SU-DHL-6 (cell line): Measurements from ENCODE around the gene SNAP23.

Experiments used
- H2AFZ ChIP-seq: fragments of 200-600 bp; sonication (generic); 2 replicates; pipeline ENCODE4 v1.6.1; 2014; ENCODE audit warnings: low read depth, mild to moderate bottlenecking, moderate library complexity, mixed read lengths, antibody characterized with exemption, low read length; ENCODE audit not compliant: severe bottlenecking
- H3F3A ChIP-seq: fragments of 200-600 bp; shearing (Covaris generic); 2 replicates; pipeline ENCODE4 v1.6.0; 2016; ENCODE audit warnings: antibody characterized with exemption, mild to moderate bottlenecking; ENCODE audit not compliant: insufficient read depth
- H3K27ac ChIP-seq: fragments of 200-600 bp; sonication (generic); 2 replicates; pipeline ENCODE4 v1.5.1; 2016; ENCODE audit warnings: low read depth, mild to moderate bottlenecking, low read length, moderate library complexity, mixed read lengths
- H3K27me3 ChIP-seq: fragments of 200-600 bp; sonication (generic), shearing (Covaris generic); 2 replicates; pipeline ENCODE4 v1.6.0; 2014; ENCODE audit warnings: mild to moderate bottlenecking, low read length
- H3K36me3 ChIP-seq: fragments of 200-600 bp; sonication (generic); 2 replicates; pipeline ENCODE4 v1.6.1; 2014; ENCODE audit warnings: mild to moderate bottlenecking, low read length, mixed read lengths
- H3K4me2 ChIP-seq: fragments of 300-600, 200-600 bp; shearing (Covaris generic), sonication (generic); 2 replicates; pipeline ENCODE4 v1.6.0; 2014; ENCODE audit warnings: low read length, low read depth, mild to moderate bottlenecking; ENCODE audit not compliant: poor library complexity, severe bottlenecking
- H3K4me3 ChIP-seq: fragments of 200-600 bp; sonication (generic); 2 replicates; pipeline ENCODE4 v1.5.1; 2014; ENCODE audit warnings: antibody characterized with exemption, low read length, mild to moderate bottlenecking, mixed read lengths; ENCODE audit not compliant: insufficient read depth, poor library complexity, severe bottlenecking
- H3K79me2 ChIP-seq: fragments of 200-600 bp; sonication (generic); 2 replicates; pipeline ENCODE4 v1.6.1; 2014; ENCODE audit warnings: mild to moderate bottlenecking, low read length, moderate library complexity; ENCODE audit not compliant: insufficient read depth
- H3K9ac ChIP-seq: fragments of 200-600 bp; sonication (generic); 2 replicates; pipeline ENCODE4 v1.7.0; 2014; ENCODE audit warnings: mild to moderate bottlenecking, low read length
- H3K9me2 ChIP-seq: fragments of 200-600 bp; sonication (generic); replicated peaks from 2 replicates; pipeline ENCODE4 v1.6.1; 2014; ENCODE audit warnings: low read length; ENCODE audit not compliant: insufficient read depth
- H3K9me3 ChIP-seq: fragments of 200-600 bp; sonication (generic); 2 replicates; pipeline ENCODE4 v1.6.1; 2014; ENCODE audit warnings: low read length, mixed read lengths; ENCODE audit not compliant: insufficient read depth
- H4K20me1 ChIP-seq: fragments of 200-600 bp; sonication (generic); 2 replicates; pipeline ENCODE4 v1.6.1; 2014; ENCODE audit warnings: low read depth, mild to moderate bottlenecking, antibody characterized with exemption, low read length, moderate library complexity, mixed read lengths
- EZH2phosphoT487 ChIP-seq: fragments of 200-600 bp; sonication (generic), shearing (Covaris generic); conservative IDR thresholded peaks from 2 replicates; pipeline ENCODE4 v1.6.1; 2018; ENCODE audit warnings: mild to moderate bottlenecking, antibody characterized with exemption, low read length, moderate library complexity, mixed read lengths
- TF ChIP-seq, protein P1 (sequence below): fragments of 200-600 bp; sonication (generic); IDR thresholded peaks from one replicate; pipeline ENCODE4 v1.5.1; 2017; ENCODE audit warnings: antibody characterized with exemption, mild to moderate bottlenecking, low read length, moderate library complexity; ENCODE audit not compliant: insufficient read depth, poor library complexity, severe bottlenecking

The SNAP23 gene

DNA sequence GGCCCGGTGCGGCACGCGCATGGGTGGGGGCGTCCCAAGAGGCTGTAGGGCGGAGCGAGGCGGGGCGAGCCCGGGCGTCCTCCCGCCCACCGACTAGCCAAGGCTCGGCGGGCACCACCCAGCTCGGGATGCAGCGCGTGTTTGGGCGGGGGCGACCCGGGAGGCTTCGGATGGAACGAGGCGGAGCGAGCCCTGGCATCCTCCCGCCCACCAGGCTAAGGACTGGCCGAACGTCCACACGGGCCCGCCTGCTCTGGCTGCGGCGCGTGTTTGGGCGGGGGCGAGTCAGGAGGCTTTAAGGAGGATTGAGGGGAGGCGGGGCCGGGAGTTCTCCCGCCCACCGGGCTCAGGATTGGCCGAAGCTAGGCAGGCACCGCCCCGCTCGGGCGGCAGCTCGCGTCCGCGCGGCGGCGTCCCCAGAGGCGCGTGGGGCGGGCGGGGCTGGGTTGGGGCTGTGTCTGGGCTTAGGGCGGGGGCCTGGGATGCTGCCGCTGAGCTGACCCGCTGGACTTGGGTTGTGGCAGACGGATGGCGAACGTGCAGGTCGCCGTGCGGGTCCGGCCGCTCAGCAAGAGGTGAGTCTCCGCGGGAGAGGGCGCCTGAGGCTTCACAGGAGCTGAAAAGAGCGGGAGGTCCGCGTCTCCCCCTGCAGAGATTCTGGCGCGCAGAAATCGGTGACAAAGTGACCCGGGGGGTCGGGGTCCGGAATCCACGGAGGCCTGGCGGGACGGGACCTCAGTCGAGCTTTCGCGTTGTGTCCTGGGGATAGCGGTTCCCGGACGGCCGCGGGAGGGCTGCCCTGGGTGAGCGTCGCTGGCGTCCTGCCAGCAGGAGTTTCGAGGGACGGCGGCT, 80.0 kb downstream of the SNAP23 start, which contains the start of gene STARD9:
Gene STARD9 (plus strand): TSS at position 419 of the 852 bp plus-strand sequence. CDS start 110 bp downstream, at position 529.
- TF ChIP-seq EZH2phosphoT487, result no peak
- TF ChIP-seq, protein P1, sequence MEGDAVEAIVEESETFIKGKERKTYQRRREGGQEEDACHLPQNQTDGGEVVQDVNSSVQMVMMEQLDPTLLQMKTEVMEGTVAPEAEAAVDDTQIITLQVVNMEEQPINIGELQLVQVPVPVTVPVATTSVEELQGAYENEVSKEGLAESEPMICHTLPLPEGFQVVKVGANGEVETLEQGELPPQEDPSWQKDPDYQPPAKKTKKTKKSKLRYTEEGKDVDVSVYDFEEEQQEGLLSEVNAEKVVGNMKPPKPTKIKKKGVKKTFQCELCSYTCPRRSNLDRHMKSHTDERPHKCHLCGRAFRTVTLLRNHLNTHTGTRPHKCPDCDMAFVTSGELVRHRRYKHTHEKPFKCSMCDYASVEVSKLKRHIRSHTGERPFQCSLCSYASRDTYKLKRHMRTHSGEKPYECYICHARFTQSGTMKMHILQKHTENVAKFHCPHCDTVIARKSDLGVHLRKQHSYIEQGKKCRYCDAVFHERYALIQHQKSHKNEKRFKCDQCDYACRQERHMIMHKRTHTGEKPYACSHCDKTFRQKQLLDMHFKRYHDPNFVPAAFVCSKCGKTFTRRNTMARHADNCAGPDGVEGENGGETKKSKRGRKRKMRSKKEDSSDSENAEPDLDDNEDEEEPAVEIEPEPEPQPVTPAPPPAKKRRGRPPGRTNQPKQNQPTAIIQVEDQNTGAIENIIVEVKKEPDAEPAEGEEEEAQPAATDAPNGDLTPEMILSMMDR, result no peak
- H3K4me3 ChIP-seq, result peak within 1 kb of the TSS; percentile 89
- peaks cover 8% of the 10 kb centered on the region for H3F3A ChIP-seq
- H3K9ac ChIP-seq, result peak within 1 kb of the TSS; percentile 77
- no peaks in the 10 kb centered on the region for H3K79me2 ChIP-seq
- peak within 1 kb of the TSS; percentile 98 for H2AFZ ChIP-seq
- no peak within 1 kb of the TSS for H3K27ac ChIP-seq
- peak within 1 kb of the TSS; percentile 70 for H3K4me2 ChIP-seq
- no peaks in the 10 kb centered on the region for H3K36me3 ChIP-seq
- no peaks in the 10 kb centered on the region for H3K27me3 ChIP-seq
- no peaks in the 10 kb centered on the region for H3K9me3 ChIP-seq
- no peaks in the 10 kb centered on the region for H3K9me2 ChIP-seq
- no peaks in the 10 kb centered on the region for H4K20me1 ChIP-seq

DNA sequence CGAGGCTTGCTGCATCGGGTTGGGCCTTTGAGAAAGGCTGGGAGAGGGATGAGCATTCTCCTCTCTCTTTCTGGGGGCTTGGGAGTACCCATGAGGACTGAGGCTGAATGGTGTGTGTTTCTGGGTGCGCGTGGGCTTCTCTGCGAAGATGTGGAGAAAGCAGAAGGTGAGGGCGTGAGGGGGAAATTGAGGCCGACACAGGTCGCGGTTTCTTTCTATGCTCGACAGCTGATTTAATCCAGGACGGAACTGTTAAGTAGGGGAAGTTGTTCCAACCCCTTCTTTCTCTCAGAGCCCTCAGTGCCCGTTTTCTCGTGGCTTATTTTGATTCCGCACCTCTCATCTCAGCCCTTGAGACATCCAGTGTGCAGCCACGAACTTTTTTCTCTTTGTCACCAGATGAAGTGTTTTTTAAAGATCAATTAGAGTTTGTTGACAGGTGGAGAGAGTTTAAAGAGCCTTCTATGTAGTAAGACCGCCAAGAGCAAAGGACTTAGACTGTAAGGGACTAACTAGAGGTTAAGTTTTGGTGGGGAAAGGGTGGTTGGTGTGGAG, 80.7 kb downstream of the SNAP23 start:
- TF ChIP-seq, protein P1, result no peak
- TF ChIP-seq EZH2phosphoT487, result no peak
- H3K9me2 ChIP-seq, result no peaks in the 10 kb centered on the region
- H3K4me3 ChIP-seq, result peak overlapping the region; percentile 89
- peak overlapping the region; percentile 98 for H2AFZ ChIP-seq
- no peaks in the 10 kb centered on the region for H3K79me2 ChIP-seq
- no peaks in the 10 kb centered on the region for H3K27me3 ChIP-seq
- no peaks in the 10 kb centered on the region for H3K9me3 ChIP-seq
- peak overlapping the region; percentile 70 for H3K4me2 ChIP-seq
- peaks cover 8% of the 10 kb centered on the region for H3F3A ChIP-seq
- peak overlapping the region; percentile 77 for H3K9ac ChIP-seq
- H3K36me3 ChIP-seq, result no peaks in the 10 kb centered on the region
- no peaks in the 10 kb centered on the region for H4K20me1 ChIP-seq
- no peak overlapping the region for H3K27ac ChIP-seq

DNA sequence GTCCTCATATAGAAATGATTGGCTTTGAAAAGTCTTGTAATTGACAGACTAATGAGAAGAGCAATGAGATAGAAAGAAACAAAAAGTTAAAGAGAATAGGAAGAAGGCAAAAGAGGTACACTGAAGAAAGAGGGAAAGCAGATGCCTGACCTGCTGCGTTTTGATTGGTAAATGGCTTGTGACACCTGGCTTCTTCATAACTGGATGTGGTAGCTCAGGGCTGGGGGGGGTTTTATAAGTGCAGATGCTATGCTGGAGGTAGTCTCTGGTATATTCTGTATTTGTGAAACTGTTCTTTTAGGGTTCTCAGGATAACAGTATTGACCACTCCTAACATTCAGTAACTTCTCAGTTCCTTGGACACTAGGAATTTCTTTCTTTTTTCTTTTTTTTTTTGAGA, 81.3 kb downstream of the SNAP23 start:
- peak overlapping the region; percentile 77; the same call in 1 of the 2 replicates for H3K9ac ChIP-seq
- no peaks in the 10 kb centered on the region for H3K9me3 ChIP-seq
- H3K4me2 ChIP-seq, result peak overlapping the region; percentile 70
- no peak overlapping the region for H2AFZ ChIP-seq
- no peaks in the 10 kb centered on the region for H3K9me2 ChIP-seq
- H3K36me3 ChIP-seq, result no peaks in the 10 kb centered on the region
- no peak for TF ChIP-seq EZH2phosphoT487
- TF ChIP-seq, protein P1, result no peak
- H3K27ac ChIP-seq, result no peak overlapping the region
- H3F3A ChIP-seq, result peaks cover 8% of the 10 kb centered on the region
- H3K4me3 ChIP-seq, result no peak overlapping the region
- H4K20me1 ChIP-seq, result no peaks in the 10 kb centered on the region
- no peaks in the 10 kb centered on the region for H3K27me3 ChIP-seq
- no peaks in the 10 kb centered on the region for H3K79me2 ChIP-seq
